BLaER1 (cell line): Measurements from ENCODE around the gene TM9SF4.

Source experiments
- H3K27ac ChIP-seq: shearing (Covaris generic); formaldehyde crosslinking; 2 replicates; pipeline ENCODE4 v1.8.1; 2022
- H3K27me3 ChIP-seq: shearing (Covaris generic); formaldehyde crosslinking; 2 replicates; pipeline ENCODE4 v1.8.1; 2022
- H3K36me3 ChIP-seq: shearing (Covaris generic); formaldehyde crosslinking; 2 replicates; pipeline ENCODE4 v1.8.1; 2022
- H3K4me1 ChIP-seq: shearing (Covaris generic); formaldehyde crosslinking; 2 replicates; pipeline ENCODE4 v1.8.1; 2022
- H3K4me2 ChIP-seq: shearing (Covaris generic); formaldehyde crosslinking; 2 replicates; pipeline ENCODE4 v1.8.1; 2022
- H3K4me3 ChIP-seq: shearing (Covaris generic); formaldehyde crosslinking; 2 replicates; pipeline ENCODE4 v1.8.1; 2022
- H3K9ac ChIP-seq: shearing (Covaris generic); formaldehyde crosslinking; 2 replicates; pipeline ENCODE4 v1.8.1; 2022
- H3K9me3 ChIP-seq: shearing (Covaris generic); formaldehyde crosslinking; 2 replicates; pipeline ENCODE4 v1.8.1; 2022
- H4K20me1 ChIP-seq: shearing (Covaris generic); formaldehyde crosslinking; 2 replicates; pipeline ENCODE4 v1.8.1; 2022
- Cebpa-rat ChIP-seq: shearing (Covaris generic); IDR thresholded peaks from 2 replicates; pipeline ENCODE4 v1.8.1; 2022

Gene TM9SF4

GRCh38 chr20:32071395-32072167, 37.9 kb upstream of the TM9SF4 start:
- H3K27me3 ChIP-seq, result no peaks in the 10 kb centered on the region
- TF ChIP-seq Cebpa-rat, result no peak

GRCh38 chr20:32072168-32072750, 37.3 kb upstream of the TM9SF4 start:
- H3K4me1 ChIP-seq, result peaks cover 56% of the 10 kb centered on the region
- H4K20me1 ChIP-seq, result no peaks in the 10 kb centered on the region
- no peak overlapping the region for H3K27ac ChIP-seq
- no peak overlapping the region for H3K4me2 ChIP-seq
- TF ChIP-seq Cebpa-rat, result no peak
- no peaks in the 10 kb centered on the region for H3K36me3 ChIP-seq
- H3K27me3 ChIP-seq, result no peaks in the 10 kb centered on the region
- no peak overlapping the region for H3K9ac ChIP-seq
- no peaks in the 10 kb centered on the region for H3K9me3 ChIP-seq
- H3K4me3 ChIP-seq, result no peak overlapping the region

More at GRCh38 chr20:32071395-32072167, 37.9 kb upstream of the TM9SF4 start:
- Histone ChIP-seq H3K36me3 (no peaks in the 10 kb centered on the region), H3K9ac (no peak overlapping the region), H3K4me3 (no peak overlapping the region), H3K27ac (peak overlapping the region; percentile 67), H3K9me3 (no peaks in the 10 kb centered on the region), H4K20me1 (no peaks in the 10 kb centered on the region), H3K4me1 (peaks cover 49% of the 10 kb centered on the region), H3K4me2 (peak overlapping the region; percentile 54)

- H4K20me1 ChIP-seq, result no peaks in the 10 kb centered on the region
- no peaks in the 10 kb centered on the region for H3K9me3 ChIP-seq
- no peak overlapping the region for H3K4me2 ChIP-seq
- peaks cover 46% of the 10 kb centered on the region for H3K4me1 ChIP-seq
- H3K27me3 ChIP-seq, result no peaks in the 10 kb centered on the region
- no peak overlapping the region for H3K4me3 ChIP-seq
- H3K36me3 ChIP-seq, result no peaks in the 10 kb centered on the region
- no peak overlapping the region for H3K9ac ChIP-seq
- TF ChIP-seq Cebpa-rat, result no peak
- H3K27ac ChIP-seq, result no peak overlapping the region
Measured at GRCh38 chr20:32075534-32075933, 34.0 kb upstream of the TM9SF4 start.

GRCh38 chr20:32077190-32077589, 32.3 kb upstream of the TM9SF4 start:
- peaks cover 42% of the 10 kb centered on the region for H3K4me1 ChIP-seq
- H3K36me3 ChIP-seq, result no peaks in the 10 kb centered on the region
- peak overlapping the region; percentile 39 for H3K4me2 ChIP-seq
- no peaks in the 10 kb centered on the region for H4K20me1 ChIP-seq
- no peak overlapping the region for H3K4me3 ChIP-seq
- no peak overlapping the region for H3K9ac ChIP-seq
- TF ChIP-seq Cebpa-rat, result no peak
- no peaks in the 10 kb centered on the region for H3K9me3 ChIP-seq
- no peaks in the 10 kb centered on the region for H3K27me3 ChIP-seq
- no peak overlapping the region for H3K27ac ChIP-seq

GRCh38 chr20:32078322-32078721, 31.2 kb upstream of the TM9SF4 start:
- peaks cover 42% of the 10 kb centered on the region for H3K4me1 ChIP-seq
- no peaks in the 10 kb centered on the region for H3K27me3 ChIP-seq
- H3K36me3 ChIP-seq, result no peaks in the 10 kb centered on the region
- no peak overlapping the region for H3K27ac ChIP-seq
- no peak overlapping the region for H3K9ac ChIP-seq
- no peaks in the 10 kb centered on the region for H3K9me3 ChIP-seq
- H4K20me1 ChIP-seq, result no peaks in the 10 kb centered on the region
- TF ChIP-seq Cebpa-rat, result no peak
- H3K4me2 ChIP-seq, result peak overlapping the region; percentile 11; the same call in 1 of the 2 replicates
- H3K4me3 ChIP-seq, result no peak overlapping the region

GRCh38 chr20:32078791-32079190, 30.7 kb upstream of the TM9SF4 start:
- Histone ChIP-seq H3K27ac (no peak overlapping the region), H3K27me3 (no peaks in the 10 kb centered on the region), H3K9me3 (no peaks in the 10 kb centered on the region), H3K9ac (no peak overlapping the region), H3K4me3 (no peak overlapping the region), H3K4me1 (peaks cover 42% of the 10 kb centered on the region), H3K4me2 (peak overlapping the region; percentile 11; the same call in 1 of the 2 replicates), H3K36me3 (no peaks in the 10 kb centered on the region), H4K20me1 (no peaks in the 10 kb centered on the region)
- TF ChIP-seq Cebpa-rat, result no peak

- Histone ChIP-seq H3K4me3 (no peak overlapping the region), H3K36me3 (no peaks in the 10 kb centered on the region), H3K4me1 (peaks cover 42% of the 10 kb centered on the region), H4K20me1 (no peaks in the 10 kb centered on the region), H3K4me2 (peak overlapping the region; percentile 11), H3K9me3 (no peaks in the 10 kb centered on the region), H3K9ac (no peak overlapping the region), H3K27me3 (no peaks in the 10 kb centered on the region), H3K27ac (no peak overlapping the region)
- no peak for TF ChIP-seq Cebpa-rat
Measured at GRCh38 chr20:32079655-32080109, 29.8 kb upstream of the TM9SF4 start.

GRCh38 chr20:32080783-32081182, 28.7 kb upstream of the TM9SF4 start:
- no peak overlapping the region for H3K4me3 ChIP-seq
- no peaks in the 10 kb centered on the region for H3K27me3 ChIP-seq

GRCh38 chr20:32083469-32083868, 26.0 kb upstream of the TM9SF4 start:
- Histone ChIP-seq H3K9me3 (no peaks in the 10 kb centered on the region), H3K4me3 (no peak overlapping the region), H3K27ac (no peak overlapping the region), H3K36me3 (no peaks in the 10 kb centered on the region), H3K4me1 (peaks cover 46% of the 10 kb centered on the region), H3K27me3 (no peaks in the 10 kb centered on the region), H3K4me2 (no peak overlapping the region), H3K9ac (no peak overlapping the region), H4K20me1 (no peaks in the 10 kb centered on the region)
- TF ChIP-seq Cebpa-rat, result no peak

More at GRCh38 chr20:32080783-32081182, 28.7 kb upstream of the TM9SF4 start:
- no peak for TF ChIP-seq Cebpa-rat
- Histone ChIP-seq H3K4me1 (peaks cover 47% of the 10 kb centered on the region), H4K20me1 (no peaks in the 10 kb centered on the region), H3K36me3 (no peaks in the 10 kb centered on the region), H3K4me2 (no peak overlapping the region), H3K9ac (no peak overlapping the region), H3K27ac (no peak overlapping the region), H3K9me3 (no peaks in the 10 kb centered on the region)

- no peak for TF ChIP-seq Cebpa-rat
- Histone ChIP-seq H3K36me3 (no peaks in the 10 kb centered on the region), H3K27me3 (no peaks in the 10 kb centered on the region), H3K9ac (no peak overlapping the region), H3K9me3 (no peaks in the 10 kb centered on the region), H3K4me3 (no peak overlapping the region), H3K4me2 (peak overlapping the region; percentile 42), H4K20me1 (no peaks in the 10 kb centered on the region), H3K27ac (no peak overlapping the region), H3K4me1 (peaks cover 23% of the 10 kb centered on the region)
Measured at GRCh38 chr20:32087070-32087469, 22.4 kb upstream of the TM9SF4 start.
